Lower leg skin (tissue), 3 donors: ENCODE data around the gene NFYB.

Experiments
- POLR2A ChIP-seq, 2 donors: fragments of 450-650 bp; IDR thresholded peaks; one replicate each; pipeline ENCODE4 v1.6.1; 2016 to 2017; ENCODE audit warnings: antibody characterized with exemption in 2 of 2, mild to moderate bottlenecking in 1 of 2, moderate library complexity in 1 of 2
- TF ChIP-seq, protein P1 (sequence below), 3 donors: fragments of 450-650 bp; IDR thresholded peaks; one replicate each; pipeline ENCODE4 v1.5.1; 2016; ENCODE audit warnings: antibody characterized with exemption in 3 of 3, mild to moderate bottlenecking in 3 of 3, moderate library complexity in 2 of 3

DNA sequence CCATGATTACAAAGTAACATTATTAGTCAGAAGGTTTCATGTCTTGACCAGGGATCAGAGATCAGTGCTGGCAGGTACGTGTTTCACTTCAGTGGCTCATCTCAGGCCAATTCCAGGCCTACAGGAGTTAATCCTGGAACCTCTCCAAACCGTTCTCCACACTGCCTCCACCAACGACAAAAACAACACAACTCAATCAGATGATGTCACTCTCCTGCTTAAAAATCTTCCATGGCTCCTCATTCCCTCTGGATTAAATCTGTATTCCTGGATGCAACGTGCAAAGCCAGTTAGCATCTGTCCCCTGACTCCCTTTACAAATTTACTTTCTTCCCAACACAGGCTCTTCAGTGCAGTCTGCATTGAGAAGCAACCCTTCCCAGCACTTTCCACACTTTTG lies 43.3 kb upstream of the NFYB start:
- TF ChIP-seq, protein P1, sequence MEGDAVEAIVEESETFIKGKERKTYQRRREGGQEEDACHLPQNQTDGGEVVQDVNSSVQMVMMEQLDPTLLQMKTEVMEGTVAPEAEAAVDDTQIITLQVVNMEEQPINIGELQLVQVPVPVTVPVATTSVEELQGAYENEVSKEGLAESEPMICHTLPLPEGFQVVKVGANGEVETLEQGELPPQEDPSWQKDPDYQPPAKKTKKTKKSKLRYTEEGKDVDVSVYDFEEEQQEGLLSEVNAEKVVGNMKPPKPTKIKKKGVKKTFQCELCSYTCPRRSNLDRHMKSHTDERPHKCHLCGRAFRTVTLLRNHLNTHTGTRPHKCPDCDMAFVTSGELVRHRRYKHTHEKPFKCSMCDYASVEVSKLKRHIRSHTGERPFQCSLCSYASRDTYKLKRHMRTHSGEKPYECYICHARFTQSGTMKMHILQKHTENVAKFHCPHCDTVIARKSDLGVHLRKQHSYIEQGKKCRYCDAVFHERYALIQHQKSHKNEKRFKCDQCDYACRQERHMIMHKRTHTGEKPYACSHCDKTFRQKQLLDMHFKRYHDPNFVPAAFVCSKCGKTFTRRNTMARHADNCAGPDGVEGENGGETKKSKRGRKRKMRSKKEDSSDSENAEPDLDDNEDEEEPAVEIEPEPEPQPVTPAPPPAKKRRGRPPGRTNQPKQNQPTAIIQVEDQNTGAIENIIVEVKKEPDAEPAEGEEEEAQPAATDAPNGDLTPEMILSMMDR (IDR thresholded peaks at IDR 0.05): no peak
- TF ChIP-seq POLR2A (IDR thresholded peaks at IDR 0.05): no peak
